GM23338 (cell line): ENCODE results near the gene RASA3. TPM values are rescaled to one million over a fixed set of nuclear protein-coding genes. Genes with fewer than 3 reads are reported as not detected.

ENCODE experiments used
- ATAC-seq: fragments of 200-7000 bp; cut with Tn5 transposase; 3 replicates; pipeline ENCODE4 v1.9.1; 2020
- DNase-seq: peaks from one replicate; pipeline ENCODE4 v3.0.0-alpha.2; 2015; ENCODE audit warnings: low spot score
- H2AFZ ChIP-seq: fragments of 200-600 bp; sonication (generic); 2 replicates; pipeline ENCODE4 v1.8.0; 2016; ENCODE audit warnings: antibody characterized with exemption, mild to moderate bottlenecking, moderate library complexity
- H3F3A ChIP-seq: fragments of 200-600 bp; sonication (generic); replicated peaks from 2 replicates; pipeline ENCODE4 v1.8.0; 2017; ENCODE audit warnings: antibody characterized with exemption, mixed run types, low read depth
- H3K27ac ChIP-seq: fragments of 200-600 bp; sonication (generic); 2 replicates; pipeline ENCODE4 v1.6.1; 2016; ENCODE audit warnings: low read depth
- H3K27me3 ChIP-seq: fragments of 200-600 bp; sonication (generic); 2 replicates; pipeline ENCODE4 v1.8.0; 2016; ENCODE audit warnings: mild to moderate bottlenecking, mixed run types, moderate library complexity; ENCODE audit not compliant: insufficient read depth
- H3K36me3 ChIP-seq: fragments of 200-600 bp; sonication (generic); 2 replicates; pipeline ENCODE4 v1.8.0; 2016; ENCODE audit warnings: mild to moderate bottlenecking; ENCODE audit not compliant: insufficient read depth
- H3K4me1 ChIP-seq: fragments of 200-600 bp; sonication (generic); 2 replicates; pipeline ENCODE4 v1.8.0; 2016; ENCODE audit warnings: mild to moderate bottlenecking, moderate library complexity; ENCODE audit not compliant: insufficient read depth
- H3K4me2 ChIP-seq: fragments of 200-600 bp; sonication (generic); 2 replicates; pipeline ENCODE4 v1.7.1; 2017; ENCODE audit warnings: mixed run types
- H3K4me3 ChIP-seq: fragments of 200-600 bp; sonication (generic); 2 replicates; pipeline ENCODE4 v1.6.1; 2016; ENCODE audit warnings: mixed run types
- H3K79me2 ChIP-seq: fragments of 200-600 bp; sonication (generic); replicated peaks from 2 replicates; pipeline ENCODE4 v1.8.0; 2017; ENCODE audit warnings: mild to moderate bottlenecking; ENCODE audit not compliant: insufficient read depth
- H3K9me2 ChIP-seq: fragments of 200-600 bp; sonication (generic); 2 replicates; pipeline ENCODE4 v1.8.0; 2017; ENCODE audit not compliant: insufficient read depth
- H4K20me1 ChIP-seq: fragments of 200-600 bp; sonication (generic); replicated peaks from 2 replicates; pipeline ENCODE4 v1.8.0; 2017; ENCODE audit warnings: mild to moderate bottlenecking; ENCODE audit not compliant: insufficient read depth
- H3K27ac Mint-ChIP-seq: 2 replicates; pipeline ENCODE4 v1.8.0; 2020; ENCODE audit warnings: inconsistent platforms, mild to moderate bottlenecking, moderate library complexity, mixed read lengths
- H3K27me3 Mint-ChIP-seq: 3 replicates; pipeline ENCODE4 v1.8.0; 2022; ENCODE audit warnings: low read depth, mild to moderate bottlenecking, moderate library complexity, mixed read lengths, inconsistent platforms; ENCODE audit not compliant: insufficient read depth, poor library complexity
- H3K36me3 Mint-ChIP-seq: 3 replicates; pipeline ENCODE4 v1.8.0; 2021; ENCODE audit warnings: low read depth, mild to moderate bottlenecking, inconsistent platforms, moderate library complexity, mixed read lengths
- H3K4me1 Mint-ChIP-seq: 3 replicates; pipeline ENCODE4 v1.8.0; 2020; ENCODE audit warnings: mild to moderate bottlenecking, inconsistent platforms, mixed read lengths
- H3K4me3 Mint-ChIP-seq: 3 replicates; pipeline ENCODE4 v1.8.0; 2021; ENCODE audit warnings: moderate library complexity, mild to moderate bottlenecking, inconsistent platforms, mixed read lengths
- H3K9me3 Mint-ChIP-seq: 3 replicates; pipeline ENCODE4 v1.8.0; 2020; ENCODE audit warnings: moderate library complexity, mild to moderate bottlenecking, inconsistent platforms, mixed read lengths
- CREB1 ChIP-seq: fragments of 250-450 bp; sonication (Bioruptor Pico); IDR thresholded peaks from 2 replicates; pipeline ENCODE4 v1.5.0; 2020; ENCODE audit warnings: low read depth, mild to moderate bottlenecking, moderate library complexity
- EZH2 ChIP-seq: fragments of 200-600 bp; sonication (generic); IDR thresholded peaks from one replicate; pipeline ENCODE4 v1.8.0; 2017; ENCODE audit warnings: antibody characterized with exemption, mild to moderate bottlenecking, low read depth; ENCODE audit not compliant: unreplicated experiment
- NANOG ChIP-seq: IDR thresholded peaks from 2 replicates; pipeline ENCODE4 v1.6.1; 2016; ENCODE audit warnings: antibody characterized with exemption, borderline replicate concordance
- POLR2AphosphoS5 ChIP-seq: IDR thresholded peaks from 2 replicates; pipeline ENCODE4 v1.6.1; 2016; ENCODE audit warnings: antibody characterized with exemption, low read depth
- REST ChIP-seq: IDR thresholded peaks from one replicate; pipeline ENCODE4 v1.6.1; 2018; ENCODE audit warnings: antibody characterized with exemption; ENCODE audit not compliant: unreplicated experiment
- polyA plus RNA-seq: library from polyadenylated mRNA; unstranded; fragments of >200 nt; fragmentation: Nextera tagmentation; extraction: Ambion mirVana; gene quantifications from 2 replicates; pipeline ENCODE4 v1.2.1, GENCODE V29; 2016
- total RNA-seq: library from RNA; depleted of rRNA; stranded (reverse); fragments of >200 nt; shearing (Covaris generic); gene quantifications from 2 replicates; pipeline ENCODE4 v1.2.3, GENCODE V29; 2014
- TF ChIP-seq, protein P1 (sequence below), 2 experiments: fragments of 200-600 bp in 1 of 2; sonication (generic) in 1 of 2; conservative IDR thresholded peaks; 2 replicates each; pipeline versions ENCODE4 v1.5.1 to v1.6.1; 2016 to 2017; ENCODE audit warnings: antibody characterized with exemption in 2 of 2, low read depth in 2 of 2, mild to moderate bottlenecking in 2 of 2, moderate library complexity in 1 of 2
- TF ChIP-seq, protein P2 (sequence below): fragments of 250-450 bp; sonication (Bioruptor Pico); IDR thresholded peaks from 2 replicates; pipeline ENCODE4 v1.5.0; 2020; ENCODE audit warnings: mild to moderate bottlenecking, moderate library complexity
- TF ChIP-seq, protein P3 (sequence below): IDR thresholded peaks from 2 replicates; pipeline ENCODE4 v1.6.1; 2016; ENCODE audit warnings: antibody characterized with exemption

RASA3 gene
- total and polyA plus RNA-seq, 2 experiments from 2014 or later: 11.2 to 20.7 TPM

DNA sequence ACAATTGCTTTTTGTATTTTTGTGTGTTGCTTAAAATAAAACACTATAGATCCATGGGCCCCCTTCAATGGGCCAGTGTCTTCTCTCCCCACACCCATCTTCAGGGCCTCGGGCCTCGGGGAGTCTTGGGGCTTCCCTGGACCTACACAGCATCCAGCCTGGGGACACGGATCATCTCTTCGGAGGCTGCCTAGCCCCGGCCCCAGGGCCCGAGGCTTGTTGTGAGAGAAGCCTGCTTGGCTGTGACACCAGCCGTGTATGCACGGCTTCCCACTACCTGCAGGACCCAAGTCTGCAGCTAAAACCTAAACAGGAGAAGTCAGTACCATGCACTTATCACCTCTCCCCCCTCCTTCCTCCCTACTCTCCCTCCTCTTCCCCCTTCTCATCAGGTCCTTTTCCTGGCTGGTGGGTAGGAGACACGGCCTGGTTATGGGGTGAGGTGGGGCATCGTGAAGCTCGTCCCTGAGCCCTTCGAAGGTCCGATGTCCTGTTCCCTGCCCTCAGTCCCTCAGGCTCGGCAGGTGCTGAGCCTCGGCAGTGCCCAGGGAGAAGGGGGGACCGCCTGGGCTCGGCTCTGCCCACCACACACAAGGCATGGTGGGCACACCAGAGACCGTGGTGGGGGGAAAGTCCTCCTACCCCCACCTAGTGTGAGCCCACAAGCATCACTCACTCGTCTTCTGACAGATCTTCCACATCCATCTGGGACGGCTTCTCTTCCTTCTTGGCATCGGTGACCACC, 168.0 kb downstream of the RASA3 start:
- no peak overlapping the region for H3K27ac Mint-ChIP-seq
- no peaks in the 10 kb centered on the region for H3K9me2 ChIP-seq
- no peaks in the 10 kb centered on the region for H3F3A ChIP-seq
- H3K27me3 ChIP-seq: no peaks in the 10 kb centered on the region
- no peaks in the 10 kb centered on the region for H3K36me3 ChIP-seq
- H4K20me1 ChIP-seq: no peaks in the 10 kb centered on the region
- no peak overlapping the region for H2AFZ ChIP-seq
- TF ChIP-seq NANOG: no peak
- TF ChIP-seq POLR2AphosphoS5: no peak
- no peak for TF ChIP-seq REST
- TF ChIP-seq, protein P1, sequence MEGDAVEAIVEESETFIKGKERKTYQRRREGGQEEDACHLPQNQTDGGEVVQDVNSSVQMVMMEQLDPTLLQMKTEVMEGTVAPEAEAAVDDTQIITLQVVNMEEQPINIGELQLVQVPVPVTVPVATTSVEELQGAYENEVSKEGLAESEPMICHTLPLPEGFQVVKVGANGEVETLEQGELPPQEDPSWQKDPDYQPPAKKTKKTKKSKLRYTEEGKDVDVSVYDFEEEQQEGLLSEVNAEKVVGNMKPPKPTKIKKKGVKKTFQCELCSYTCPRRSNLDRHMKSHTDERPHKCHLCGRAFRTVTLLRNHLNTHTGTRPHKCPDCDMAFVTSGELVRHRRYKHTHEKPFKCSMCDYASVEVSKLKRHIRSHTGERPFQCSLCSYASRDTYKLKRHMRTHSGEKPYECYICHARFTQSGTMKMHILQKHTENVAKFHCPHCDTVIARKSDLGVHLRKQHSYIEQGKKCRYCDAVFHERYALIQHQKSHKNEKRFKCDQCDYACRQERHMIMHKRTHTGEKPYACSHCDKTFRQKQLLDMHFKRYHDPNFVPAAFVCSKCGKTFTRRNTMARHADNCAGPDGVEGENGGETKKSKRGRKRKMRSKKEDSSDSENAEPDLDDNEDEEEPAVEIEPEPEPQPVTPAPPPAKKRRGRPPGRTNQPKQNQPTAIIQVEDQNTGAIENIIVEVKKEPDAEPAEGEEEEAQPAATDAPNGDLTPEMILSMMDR (conservative IDR thresholded peaks at IDR 0.05; ENCODE audit: low read depth in 2 of 2): no peak
- TF ChIP-seq EZH2: no peak
- no peak overlapping the region for H3K4me3 Mint-ChIP-seq
- H3K27ac ChIP-seq: no peak overlapping the region
- H3K36me3 Mint-ChIP-seq: peaks cover 19% of the 10 kb centered on the region
- H3K79me2 ChIP-seq: no peaks in the 10 kb centered on the region
- no peak overlapping the region for H3K4me2 ChIP-seq
- H3K4me1 ChIP-seq: no peaks in the 10 kb centered on the region
- ATAC-seq (no peak), DNase-seq (no peak)
- H3K4me3 ChIP-seq: no peak overlapping the region
- no peaks in the 10 kb centered on the region for H3K4me1 Mint-ChIP-seq
- H3K27me3 Mint-ChIP-seq: peaks cover 7% of the 10 kb centered on the region
- peaks cover 38% of the 10 kb centered on the region for H3K9me3 Mint-ChIP-seq

DNA sequence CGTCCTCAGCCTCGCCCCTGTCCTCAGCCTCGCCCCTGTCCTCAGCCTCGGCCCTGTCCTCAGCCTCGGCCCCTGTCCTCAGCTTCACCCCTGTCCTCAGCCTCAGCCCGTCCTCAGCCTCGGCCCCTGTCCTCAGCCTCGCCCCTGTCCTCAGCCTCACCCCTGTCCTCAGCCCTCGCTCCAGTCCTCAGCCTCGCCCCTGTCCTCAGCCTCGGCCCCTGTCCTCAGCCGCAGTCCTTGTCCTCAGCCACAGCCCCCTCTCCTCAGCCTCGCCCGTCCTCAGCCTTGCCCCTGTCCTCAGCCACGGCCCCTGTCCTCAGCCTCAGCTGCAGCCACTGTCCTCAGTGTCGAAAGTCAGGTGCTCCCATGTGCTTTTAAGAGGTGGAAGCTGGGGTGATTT, 169.0 kb downstream of the RASA3 start:
- Histone ChIP-seq H3K9me2 (no peaks in the 10 kb centered on the region), H3K36me3 (no peaks in the 10 kb centered on the region), H3K4me3 (no peak overlapping the region), H4K20me1 (no peaks in the 10 kb centered on the region), H3K27ac (no peak overlapping the region), H3F3A (no peaks in the 10 kb centered on the region), H3K27me3 (no peaks in the 10 kb centered on the region), H3K4me2 (no peak overlapping the region), H3K4me1 (no peaks in the 10 kb centered on the region), H3K79me2 (no peaks in the 10 kb centered on the region), H2AFZ (no peak overlapping the region)
- DNase-seq (no peak), ATAC-seq (no peak)
- Mint-ChIP-seq H3K27ac (no peak overlapping the region), H3K9me3 (peaks cover 45% of the 10 kb centered on the region), H3K4me3 (no peak overlapping the region), H3K36me3 (peaks cover 23% of the 10 kb centered on the region), H3K4me1 (no peaks in the 10 kb centered on the region), H3K27me3 (peaks cover 12% of the 10 kb centered on the region)
- TF ChIP-seq CREB1 (CRISPR knock-in tag): no peak
- TF ChIP-seq, protein P2, sequence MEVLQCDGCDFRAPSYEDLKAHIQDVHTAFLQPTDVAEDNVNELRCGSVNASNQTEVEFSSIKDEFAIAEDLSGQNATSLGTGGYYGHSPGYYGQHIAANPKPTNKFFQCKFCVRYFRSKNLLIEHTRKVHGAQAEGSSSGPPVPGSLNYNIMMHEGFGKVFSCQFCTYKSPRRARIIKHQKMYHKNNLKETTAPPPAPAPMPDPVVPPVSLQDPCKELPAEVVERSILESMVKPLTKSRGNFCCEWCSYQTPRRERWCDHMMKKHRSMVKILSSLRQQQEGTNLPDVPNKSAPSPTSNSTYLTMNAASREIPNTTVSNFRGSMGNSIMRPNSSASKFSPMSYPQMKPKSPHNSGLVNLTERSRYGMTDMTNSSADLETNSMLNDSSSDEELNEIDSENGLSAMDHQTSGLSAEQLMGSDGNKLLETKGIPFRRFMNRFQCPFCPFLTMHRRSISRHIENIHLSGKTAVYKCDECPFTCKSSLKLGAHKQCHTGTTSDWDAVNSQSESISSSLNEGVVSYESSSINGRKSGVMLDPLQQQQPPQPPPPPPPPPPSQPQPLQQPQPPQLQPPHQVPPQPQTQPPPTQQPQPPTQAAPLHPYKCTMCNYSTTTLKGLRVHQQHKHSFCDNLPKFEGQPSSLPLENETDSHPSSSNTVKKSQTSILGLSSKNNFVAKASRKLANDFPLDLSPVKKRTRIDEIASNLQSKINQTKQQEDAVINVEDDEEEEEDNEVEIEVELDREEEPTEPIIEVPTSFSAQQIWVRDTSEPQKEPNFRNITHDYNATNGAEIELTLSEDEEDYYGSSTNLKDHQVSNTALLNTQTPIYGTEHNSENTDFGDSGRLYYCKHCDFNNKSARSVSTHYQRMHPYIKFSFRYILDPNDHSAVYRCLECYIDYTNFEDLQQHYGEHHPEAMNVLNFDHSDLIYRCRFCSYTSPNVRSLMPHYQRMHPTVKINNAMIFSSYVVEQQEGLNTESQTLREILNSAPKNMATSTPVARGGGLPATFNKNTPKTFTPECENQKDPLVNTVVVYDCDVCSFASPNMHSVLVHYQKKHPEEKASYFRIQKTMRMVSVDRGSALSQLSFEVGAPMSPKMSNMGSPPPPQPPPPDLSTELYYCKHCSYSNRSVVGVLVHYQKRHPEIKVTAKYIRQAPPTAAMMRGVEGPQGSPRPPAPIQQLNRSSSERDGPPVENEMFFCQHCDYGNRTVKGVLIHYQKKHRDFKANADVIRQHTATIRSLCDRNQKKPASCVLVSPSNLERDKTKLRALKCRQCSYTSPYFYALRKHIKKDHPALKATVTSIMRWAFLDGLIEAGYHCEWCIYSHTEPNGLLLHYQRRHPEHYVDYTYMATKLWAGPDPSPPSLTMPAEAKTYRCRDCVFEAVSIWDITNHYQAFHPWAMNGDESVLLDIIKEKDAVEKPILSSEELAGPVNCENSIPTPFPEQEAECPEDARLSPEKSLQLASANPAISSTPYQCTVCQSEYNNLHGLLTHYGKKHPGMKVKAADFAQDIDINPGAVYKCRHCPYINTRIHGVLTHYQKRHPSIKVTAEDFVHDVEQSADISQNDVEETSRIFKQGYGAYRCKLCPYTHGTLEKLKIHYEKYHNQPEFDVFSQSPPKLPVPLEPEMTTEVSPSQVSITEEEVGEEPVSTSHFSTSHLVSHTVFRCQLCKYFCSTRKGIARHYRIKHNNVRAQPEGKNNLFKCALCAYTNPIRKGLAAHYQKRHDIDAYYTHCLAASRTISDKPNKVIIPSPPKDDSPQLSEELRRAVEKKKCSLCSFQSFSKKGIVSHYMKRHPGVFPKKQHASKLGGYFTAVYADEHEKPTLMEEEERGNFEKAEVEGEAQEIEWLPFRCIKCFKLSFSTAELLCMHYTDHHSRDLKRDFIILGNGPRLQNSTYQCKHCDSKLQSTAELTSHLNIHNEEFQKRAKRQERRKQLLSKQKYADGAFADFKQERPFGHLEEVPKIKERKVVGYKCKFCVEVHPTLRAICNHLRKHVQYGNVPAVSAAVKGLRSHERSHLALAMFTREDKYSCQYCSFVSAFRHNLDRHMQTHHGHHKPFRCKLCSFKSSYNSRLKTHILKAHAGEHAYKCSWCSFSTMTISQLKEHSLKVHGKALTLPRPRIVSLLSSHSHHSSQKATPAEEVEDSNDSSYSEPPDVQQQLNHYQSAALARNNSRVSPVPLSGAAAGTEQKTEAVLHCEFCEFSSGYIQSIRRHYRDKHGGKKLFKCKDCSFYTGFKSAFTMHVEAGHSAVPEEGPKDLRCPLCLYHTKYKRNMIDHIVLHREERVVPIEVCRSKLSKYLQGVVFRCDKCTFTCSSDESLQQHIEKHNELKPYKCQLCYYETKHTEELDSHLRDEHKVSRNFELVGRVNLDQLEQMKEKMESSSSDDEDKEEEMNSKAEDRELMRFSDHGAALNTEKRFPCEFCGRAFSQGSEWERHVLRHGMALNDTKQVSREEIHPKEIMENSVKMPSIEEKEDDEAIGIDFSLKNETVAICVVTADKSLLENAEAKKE (CRISPR knock-in tag): no peak
- TF ChIP-seq, protein P3, sequence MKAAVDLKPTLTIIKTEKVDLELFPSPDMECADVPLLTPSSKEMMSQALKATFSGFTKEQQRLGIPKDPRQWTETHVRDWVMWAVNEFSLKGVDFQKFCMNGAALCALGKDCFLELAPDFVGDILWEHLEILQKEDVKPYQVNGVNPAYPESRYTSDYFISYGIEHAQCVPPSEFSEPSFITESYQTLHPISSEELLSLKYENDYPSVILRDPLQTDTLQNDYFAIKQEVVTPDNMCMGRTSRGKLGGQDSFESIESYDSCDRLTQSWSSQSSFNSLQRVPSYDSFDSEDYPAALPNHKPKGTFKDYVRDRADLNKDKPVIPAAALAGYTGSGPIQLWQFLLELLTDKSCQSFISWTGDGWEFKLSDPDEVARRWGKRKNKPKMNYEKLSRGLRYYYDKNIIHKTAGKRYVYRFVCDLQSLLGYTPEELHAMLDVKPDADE: no peak
